ENCODE measurements around the gene FHIT. TPM values are rescaled to one million over a fixed set of nuclear protein-coding genes. Genes with fewer than 3 reads are reported as not detected.

FHIT gene
- polyA plus RNA-seq, 1 of the 3 experiments (the other 2 are of a cell fraction), result 0.41 TPM

DNA sequence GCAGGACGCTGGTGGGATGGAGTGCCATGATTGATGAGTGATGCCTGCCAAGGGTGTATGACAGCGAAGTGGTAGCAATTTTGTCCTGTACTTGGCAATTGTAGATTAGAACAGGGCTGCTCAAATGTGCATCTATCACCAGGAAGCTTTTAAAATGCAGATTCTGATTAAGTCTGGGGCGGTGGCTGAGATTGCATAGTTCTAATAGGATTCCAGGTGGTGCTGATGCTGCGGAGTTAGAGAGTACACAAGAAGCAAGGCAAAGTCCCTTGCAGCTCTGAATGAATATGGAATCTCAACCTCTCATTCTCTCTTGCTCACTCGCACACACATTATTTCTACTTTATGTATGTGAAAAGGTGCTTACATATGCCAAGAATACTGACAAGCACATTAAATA lies 670.4 kb downstream of the FHIT start:
- DNase-seq, result no peak
- no peaks in the 10 kb centered on the region for H3K36me3 ChIP-seq (replicated peaks in 1 of 2; ENCODE audit: control insufficient read depth in 1 of 2, insufficient read depth in 2 of 2, low read length in 1 of 2)
- peak overlapping the region in 1 of 2 experiments; percentile 79; a peak in 1 of 4 replicates for H3K27ac ChIP-seq (ENCODE audit: low read depth in 2 of 2, low read length in 1 of 2)
- ChIA-PET CTCF (interaction anchor here (0.7 kb wide), 1 partner anchor 9 kb away, joined by 3 read pairs; no protein-coding TSS in a partner anchor), POLR2A (no interaction called here)
- peaks cover 16% of the 10 kb centered on the region for H3F3A ChIP-seq (replicated peaks; ENCODE audit: insufficient read depth)
- H4K20me1 ChIP-seq (ENCODE audit: insufficient read depth), result no peaks in the 10 kb centered on the region
- H3K4me2 ChIP-seq, result no peak overlapping the region
- no peak overlapping the region for H3K4me3 ChIP-seq (ENCODE audit: low read depth in 2 of 2, low read length in 1 of 2)
- no peaks in the 10 kb centered on the region; a peak in 1 of 4 replicates for H3K4me1 ChIP-seq (ENCODE audit: control insufficient read depth in 1 of 2, insufficient read depth in 2 of 2, low read depth in 1 of 2, low read length in 1 of 2)
- no peak for TF ChIP-seq NFIC (IDR thresholded peaks at IDR 0.05; ENCODE audit: borderline replicate concordance)
- no peak for TF ChIP-seq IRF3 (IDR thresholded peaks at IDR 0.05; ENCODE audit: low read depth, low read length)
- no peak for TF ChIP-seq FOXJ3 (CRISPR knock-in tag; IDR thresholded peaks at IDR 0.05)
- no peak for TF ChIP-seq SMC3 (IDR thresholded peaks at IDR 0.05; ENCODE audit: low read depth, low read length)
- TF ChIP-seq MEF2A (IDR thresholded peaks at IDR 0.05; ENCODE audit: borderline replicate concordance, low read depth), result no peak
- TF ChIP-seq FOSL2 (IDR thresholded peaks at IDR 0.05; ENCODE audit: borderline replicate concordance, low read depth), result no peak
- no peak for TF ChIP-seq NRF1 (IDR thresholded peaks at IDR 0.05; ENCODE audit: low read depth, low read length)
- no peak for TF ChIP-seq RFX5 (IDR thresholded peaks at IDR 0.05; ENCODE audit: low read length)
- TF ChIP-seq, protein P1, sequence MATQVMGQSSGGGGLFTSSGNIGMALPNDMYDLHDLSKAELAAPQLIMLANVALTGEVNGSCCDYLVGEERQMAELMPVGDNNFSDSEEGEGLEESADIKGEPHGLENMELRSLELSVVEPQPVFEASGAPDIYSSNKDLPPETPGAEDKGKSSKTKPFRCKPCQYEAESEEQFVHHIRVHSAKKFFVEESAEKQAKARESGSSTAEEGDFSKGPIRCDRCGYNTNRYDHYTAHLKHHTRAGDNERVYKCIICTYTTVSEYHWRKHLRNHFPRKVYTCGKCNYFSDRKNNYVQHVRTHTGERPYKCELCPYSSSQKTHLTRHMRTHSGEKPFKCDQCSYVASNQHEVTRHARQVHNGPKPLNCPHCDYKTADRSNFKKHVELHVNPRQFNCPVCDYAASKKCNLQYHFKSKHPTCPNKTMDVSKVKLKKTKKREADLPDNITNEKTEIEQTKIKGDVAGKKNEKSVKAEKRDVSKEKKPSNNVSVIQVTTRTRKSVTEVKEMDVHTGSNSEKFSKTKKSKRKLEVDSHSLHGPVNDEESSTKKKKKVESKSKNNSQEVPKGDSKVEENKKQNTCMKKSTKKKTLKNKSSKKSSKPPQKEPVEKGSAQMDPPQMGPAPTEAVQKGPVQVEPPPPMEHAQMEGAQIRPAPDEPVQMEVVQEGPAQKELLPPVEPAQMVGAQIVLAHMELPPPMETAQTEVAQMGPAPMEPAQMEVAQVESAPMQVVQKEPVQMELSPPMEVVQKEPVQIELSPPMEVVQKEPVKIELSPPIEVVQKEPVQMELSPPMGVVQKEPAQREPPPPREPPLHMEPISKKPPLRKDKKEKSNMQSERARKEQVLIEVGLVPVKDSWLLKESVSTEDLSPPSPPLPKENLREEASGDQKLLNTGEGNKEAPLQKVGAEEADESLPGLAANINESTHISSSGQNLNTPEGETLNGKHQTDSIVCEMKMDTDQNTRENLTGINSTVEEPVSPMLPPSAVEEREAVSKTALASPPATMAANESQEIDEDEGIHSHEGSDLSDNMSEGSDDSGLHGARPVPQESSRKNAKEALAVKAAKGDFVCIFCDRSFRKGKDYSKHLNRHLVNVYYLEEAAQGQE (IDR thresholded peaks at IDR 0.05; ENCODE audit: low read depth, low read length), result no peak
- TF ChIP-seq, protein P2, sequence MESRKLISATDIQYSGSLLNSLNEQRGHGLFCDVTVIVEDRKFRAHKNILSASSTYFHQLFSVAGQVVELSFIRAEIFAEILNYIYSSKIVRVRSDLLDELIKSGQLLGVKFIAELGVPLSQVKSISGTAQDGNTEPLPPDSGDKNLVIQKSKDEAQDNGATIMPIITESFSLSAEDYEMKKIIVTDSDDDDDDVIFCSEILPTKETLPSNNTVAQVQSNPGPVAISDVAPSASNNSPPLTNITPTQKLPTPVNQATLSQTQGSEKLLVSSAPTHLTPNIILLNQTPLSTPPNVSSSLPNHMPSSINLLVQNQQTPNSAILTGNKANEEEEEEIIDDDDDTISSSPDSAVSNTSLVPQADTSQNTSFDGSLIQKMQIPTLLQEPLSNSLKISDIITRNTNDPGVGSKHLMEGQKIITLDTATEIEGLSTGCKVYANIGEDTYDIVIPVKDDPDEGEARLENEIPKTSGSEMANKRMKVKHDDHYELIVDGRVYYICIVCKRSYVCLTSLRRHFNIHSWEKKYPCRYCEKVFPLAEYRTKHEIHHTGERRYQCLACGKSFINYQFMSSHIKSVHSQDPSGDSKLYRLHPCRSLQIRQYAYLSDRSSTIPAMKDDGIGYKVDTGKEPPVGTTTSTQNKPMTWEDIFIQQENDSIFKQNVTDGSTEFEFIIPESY (IDR thresholded peaks at IDR 0.05; ENCODE audit: borderline replicate concordance, low read depth), result no peak
- TF ChIP-seq GABPA (IDR thresholded peaks at IDR 0.05; ENCODE audit: low read depth), result no peak
- TF ChIP-seq, protein P3, sequence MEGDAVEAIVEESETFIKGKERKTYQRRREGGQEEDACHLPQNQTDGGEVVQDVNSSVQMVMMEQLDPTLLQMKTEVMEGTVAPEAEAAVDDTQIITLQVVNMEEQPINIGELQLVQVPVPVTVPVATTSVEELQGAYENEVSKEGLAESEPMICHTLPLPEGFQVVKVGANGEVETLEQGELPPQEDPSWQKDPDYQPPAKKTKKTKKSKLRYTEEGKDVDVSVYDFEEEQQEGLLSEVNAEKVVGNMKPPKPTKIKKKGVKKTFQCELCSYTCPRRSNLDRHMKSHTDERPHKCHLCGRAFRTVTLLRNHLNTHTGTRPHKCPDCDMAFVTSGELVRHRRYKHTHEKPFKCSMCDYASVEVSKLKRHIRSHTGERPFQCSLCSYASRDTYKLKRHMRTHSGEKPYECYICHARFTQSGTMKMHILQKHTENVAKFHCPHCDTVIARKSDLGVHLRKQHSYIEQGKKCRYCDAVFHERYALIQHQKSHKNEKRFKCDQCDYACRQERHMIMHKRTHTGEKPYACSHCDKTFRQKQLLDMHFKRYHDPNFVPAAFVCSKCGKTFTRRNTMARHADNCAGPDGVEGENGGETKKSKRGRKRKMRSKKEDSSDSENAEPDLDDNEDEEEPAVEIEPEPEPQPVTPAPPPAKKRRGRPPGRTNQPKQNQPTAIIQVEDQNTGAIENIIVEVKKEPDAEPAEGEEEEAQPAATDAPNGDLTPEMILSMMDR (IDR thresholded peaks at IDR 0.05), result no peak
- TF ChIP-seq FOXM1 (IDR thresholded peaks at IDR 0.05; ENCODE audit: low read depth), result no peak
- no peak for TF ChIP-seq ELF1 (IDR thresholded peaks at IDR 0.05)
- TF ChIP-seq SIN3A (IDR thresholded peaks at IDR 0.05; ENCODE audit: borderline replicate concordance, low read depth, low read length), result no peak
- TF ChIP-seq POLR2AphosphoS5 (IDR thresholded peaks at IDR 0.05; ENCODE audit: low read depth, low read length), result no peak
- no peak for TF ChIP-seq TCF12 (IDR thresholded peaks at IDR 0.05)
- TF ChIP-seq EP300 (IDR thresholded peaks at IDR 0.05; ENCODE audit: borderline replicate concordance in 1 of 2, low read depth in 1 of 2, low read length in 1 of 2), result no peak
- no peak for TF ChIP-seq RXRA (IDR thresholded peaks at IDR 0.05; ENCODE audit: borderline replicate concordance, low read depth)
- no peak for TF ChIP-seq TAF1 (IDR thresholded peaks at IDR 0.05; ENCODE audit: borderline replicate concordance, low read depth, low read length)
- H3K9ac ChIP-seq, result no peak overlapping the region
- no peaks in the 10 kb centered on the region for H3K9me2 ChIP-seq
- 88% methylated on average over 5 of the region's 5 CpGs for WGBS (ENCODE audit: low lambda C conversion rate)
- H3K9me3 ChIP-seq, result no peaks in the 10 kb centered on the region
- no peaks in the 10 kb centered on the region for H3K79me2 ChIP-seq (ENCODE audit: insufficient read depth)
- no peak overlapping the region for H2AFZ ChIP-seq (ENCODE audit: low read depth)
- H3K27me3 ChIP-seq (ENCODE audit: insufficient read depth), result no peaks in the 10 kb centered on the region
